Measurements from ENCODE around the gene FOXA3.
"Not testable (repeated sequence)": the region's sequence is repeated elsewhere in the genome, so short reads cannot be mapped to it uniquely, and the experiment has no call there.

FOXA3 gene

GRCh38 chr19:45890877-45891276 lies 26.8 kb downstream of the FOXA3 start:
- DNase-seq (ENCODE audit: low read depth in 2 of 2) = no peak

- no peak for DNase-seq (ENCODE audit: low read depth in 2 of 2)
Observed at GRCh38 chr19:45895519-45895972, 31.4 kb downstream of the FOXA3 start.

- not testable (repeated sequence) for DNase-seq (ENCODE audit: low read depth in 2 of 2)
Observed at GRCh38 chr19:45895983-45896599, 32.0 kb downstream of the FOXA3 start.

GRCh38 chr19:45897261-45897812 lies 33.2 kb downstream of the FOXA3 start:
- DNase-seq (ENCODE audit: low read depth in 2 of 2) = no peak

- no peak for DNase-seq (ENCODE audit: low read depth in 2 of 2)
Observed at GRCh38 chr19:45899253-45899652, 35.1 kb downstream of the FOXA3 start.

- DNase-seq (ENCODE audit: low read depth in 2 of 2) = no peak
Observed at GRCh38 chr19:45899919-45900589, 35.9 kb downstream of the FOXA3 start.

GRCh38 chr19:45900738-45901431 lies 36.8 kb downstream of the FOXA3 start:
- no peak for DNase-seq (ENCODE audit: low read depth in 2 of 2)

- no peak for DNase-seq (ENCODE audit: low read depth in 2 of 2)
Observed at GRCh38 chr19:45901432-45901911, 37.3 kb downstream of the FOXA3 start.

GRCh38 chr19:45901912-45902650 lies 38.0 kb downstream of the FOXA3 start, which contains the start of gene MYPOP:
Gene MYPOP (minus strand): TSS chr19:45902613. CDS start chr19:45901773, 840 bp downstream.
- DNase-seq (ENCODE audit: low read depth in 2 of 2) = no peak

- peak; percentile 99 for DNase-seq (ENCODE audit: low read depth in 2 of 2)
Observed at GRCh38 chr19:45902651-45903625, 38.8 kb downstream of the FOXA3 start.

GRCh38 chr19:45905011-45905410 lies 40.9 kb downstream of the FOXA3 start:
- DNase-seq (ENCODE audit: low read depth in 2 of 2) = no peak

- DNase-seq (ENCODE audit: low read depth in 2 of 2) = no peak
Observed at GRCh38 chr19:45906221-45906620, 42.1 kb downstream of the FOXA3 start.

GRCh38 chr19:45908956-45909355 lies 44.8 kb downstream of the FOXA3 start:
- DNase-seq (ENCODE audit: low read depth in 2 of 2) = no peak

- DNase-seq (ENCODE audit: low read depth in 2 of 2) = no peak
Observed at GRCh38 chr19:45911291-45911690, 47.2 kb downstream of the FOXA3 start.

- no peak for DNase-seq (ENCODE audit: low read depth in 2 of 2)
Observed at GRCh38 chr19:45913874-45914830, 50.0 kb downstream of the FOXA3 start, which contains the start of gene NANOS2. Gene NANOS2 (minus strand): TSS chr19:45914778. CDS start chr19:45914693, 85 bp downstream.

GRCh38 chr19:45917421-45918091 lies 53.4 kb downstream of the FOXA3 start:
- DNase-seq (ENCODE audit: low read depth in 2 of 2) = no peak

- no peak for DNase-seq (ENCODE audit: low read depth in 2 of 2)
Observed at GRCh38 chr19:45918721-45919120, 54.6 kb downstream of the FOXA3 start.

- DNase-seq (ENCODE audit: low read depth in 2 of 2) = no peak
Observed at GRCh38 chr19:45919678-45920077, 55.6 kb downstream of the FOXA3 start.

- DNase-seq (ENCODE audit: low read depth in 2 of 2) = no peak
Observed at GRCh38 chr19:45920458-45920857, 56.3 kb downstream of the FOXA3 start.

Measured in stimulated activated CD8-positive, alpha-beta memory T cell treated with anti-CD3 and anti-CD28 coated beads, Interleukin-7, amount 100 ng/mL, for 1 hour (primary cell).